ENCODE results near the gene DOC2A. TPM values are rescaled to one million over a fixed set of nuclear protein-coding genes. Genes with fewer than 3 reads are reported as not detected.

DOC2A gene
- total and polyA plus RNA-seq, 9 of the 15 experiments (the other 6 are each of a cell fraction or from before 2014, with no cell fraction given): 0.03 to 0.38 (median 0.28) TPM; not detected in 1

DNA sequence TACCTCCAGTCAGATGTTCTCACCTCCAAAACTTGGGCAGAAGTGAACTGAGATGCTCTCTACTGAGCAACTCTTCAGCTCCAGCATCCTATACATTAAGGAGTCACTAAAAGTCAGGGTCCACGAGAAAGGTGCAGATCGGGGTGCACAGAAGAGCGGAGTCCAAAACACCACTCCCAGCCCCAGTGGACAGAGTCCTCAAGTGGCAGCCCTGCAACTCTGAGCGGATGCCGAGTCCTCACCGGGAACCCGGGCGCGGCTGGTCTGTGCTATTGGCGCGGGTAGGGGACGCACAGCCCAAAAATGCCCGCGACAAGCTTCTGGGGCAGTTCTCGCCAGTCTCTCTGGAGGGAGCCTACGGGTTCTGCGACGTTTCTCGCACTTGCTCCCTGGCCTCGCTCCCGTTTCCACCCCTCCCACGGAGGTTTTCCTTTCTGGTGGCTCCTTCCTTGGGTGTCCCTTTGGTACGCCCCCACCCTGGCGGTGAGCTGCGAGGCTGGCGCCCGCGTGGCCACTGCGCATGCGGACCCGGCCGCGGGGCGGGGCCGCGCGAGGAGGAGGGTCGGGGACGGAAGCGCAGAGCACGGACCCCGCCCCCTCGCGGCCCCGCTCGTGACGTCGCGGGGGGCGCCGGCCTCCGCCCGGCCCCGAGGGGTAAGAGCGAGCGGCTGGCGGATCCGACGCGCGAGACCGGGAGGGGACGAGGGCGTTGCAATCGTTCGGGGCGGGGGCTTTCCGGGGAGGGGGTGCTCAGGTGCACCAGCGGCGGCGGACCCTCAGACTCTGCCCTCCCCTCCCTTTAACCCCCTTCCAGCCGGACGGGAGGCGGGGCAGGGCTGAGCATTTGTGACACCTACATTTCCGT lies 49.1 kb downstream of the DOC2A start, which contains the start of gene TMEM219 (continued):
- TF ChIP-seq, protein P1, sequence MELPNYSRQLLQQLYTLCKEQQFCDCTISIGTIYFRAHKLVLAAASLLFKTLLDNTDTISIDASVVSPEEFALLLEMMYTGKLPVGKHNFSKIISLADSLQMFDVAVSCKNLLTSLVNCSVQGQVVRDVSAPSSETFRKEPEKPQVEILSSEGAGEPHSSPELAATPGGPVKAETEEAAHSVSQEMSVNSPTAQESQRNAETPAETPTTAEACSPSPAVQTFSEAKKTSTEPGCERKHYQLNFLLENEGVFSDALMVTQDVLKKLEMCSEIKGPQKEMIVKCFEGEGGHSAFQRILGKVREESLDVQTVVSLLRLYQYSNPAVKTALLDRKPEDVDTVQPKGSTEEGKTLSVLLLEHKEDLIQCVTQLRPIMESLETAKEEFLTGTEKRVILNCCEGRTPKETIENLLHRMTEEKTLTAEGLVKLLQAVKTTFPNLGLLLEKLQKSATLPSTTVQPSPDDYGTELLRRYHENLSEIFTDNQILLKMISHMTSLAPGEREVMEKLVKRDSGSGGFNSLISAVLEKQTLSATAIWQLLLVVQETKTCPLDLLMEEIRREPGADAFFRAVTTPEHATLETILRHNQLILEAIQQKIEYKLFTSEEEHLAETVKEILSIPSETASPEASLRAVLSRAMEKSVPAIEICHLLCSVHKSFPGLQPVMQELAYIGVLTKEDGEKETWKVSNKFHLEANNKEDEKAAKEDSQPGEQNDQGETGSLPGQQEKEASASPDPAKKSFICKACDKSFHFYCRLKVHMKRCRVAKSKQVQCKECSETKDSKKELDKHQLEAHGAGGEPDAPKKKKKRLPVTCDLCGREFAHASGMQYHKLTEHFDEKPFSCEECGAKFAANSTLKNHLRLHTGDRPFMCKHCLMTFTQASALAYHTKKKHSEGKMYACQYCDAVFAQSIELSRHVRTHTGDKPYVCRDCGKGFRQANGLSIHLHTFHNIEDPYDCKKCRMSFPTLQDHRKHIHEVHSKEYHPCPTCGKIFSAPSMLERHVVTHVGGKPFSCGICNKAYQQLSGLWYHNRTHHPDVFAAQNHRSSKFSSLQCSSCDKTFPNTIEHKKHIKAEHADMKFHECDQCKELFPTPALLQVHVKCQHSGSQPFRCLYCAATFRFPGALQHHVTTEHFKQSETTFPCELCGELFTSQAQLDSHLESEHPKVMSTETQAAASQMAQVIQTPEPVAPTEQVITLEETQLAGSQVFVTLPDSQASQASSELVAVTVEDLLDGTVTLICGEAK (IDR thresholded peaks at IDR 0.05): peak; percentile 33; the same call in 1 of the 2 replicates
- TF ChIP-seq, protein P1 (CRISPR knock-in tag; IDR thresholded peaks at IDR 0.05): no peak
- TF ChIP-seq, protein P2, sequence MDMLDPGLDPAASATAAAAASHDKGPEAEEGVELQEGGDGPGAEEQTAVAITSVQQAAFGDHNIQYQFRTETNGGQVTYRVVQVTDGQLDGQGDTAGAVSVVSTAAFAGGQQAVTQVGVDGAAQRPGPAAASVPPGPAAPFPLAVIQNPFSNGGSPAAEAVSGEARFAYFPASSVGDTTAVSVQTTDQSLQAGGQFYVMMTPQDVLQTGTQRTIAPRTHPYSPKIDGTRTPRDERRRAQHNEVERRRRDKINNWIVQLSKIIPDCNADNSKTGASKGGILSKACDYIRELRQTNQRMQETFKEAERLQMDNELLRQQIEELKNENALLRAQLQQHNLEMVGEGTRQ (CRISPR knock-in tag; IDR thresholded peaks at IDR 0.05): 0 out of 2 replicates have a peak, but pooled peaks have one; percentile 19
- TF ChIP-seq MTA2 (IDR thresholded peaks at IDR 0.05; ENCODE audit: low read depth): no peak
- no peak for TF ChIP-seq LEF1 (IDR thresholded peaks at IDR 0.05)
- peak; percentile 87 for TF ChIP-seq RBFOX2 (IDR thresholded peaks at IDR 0.05; ENCODE audit: low read depth, low read length)
- TF ChIP-seq, protein P3, sequence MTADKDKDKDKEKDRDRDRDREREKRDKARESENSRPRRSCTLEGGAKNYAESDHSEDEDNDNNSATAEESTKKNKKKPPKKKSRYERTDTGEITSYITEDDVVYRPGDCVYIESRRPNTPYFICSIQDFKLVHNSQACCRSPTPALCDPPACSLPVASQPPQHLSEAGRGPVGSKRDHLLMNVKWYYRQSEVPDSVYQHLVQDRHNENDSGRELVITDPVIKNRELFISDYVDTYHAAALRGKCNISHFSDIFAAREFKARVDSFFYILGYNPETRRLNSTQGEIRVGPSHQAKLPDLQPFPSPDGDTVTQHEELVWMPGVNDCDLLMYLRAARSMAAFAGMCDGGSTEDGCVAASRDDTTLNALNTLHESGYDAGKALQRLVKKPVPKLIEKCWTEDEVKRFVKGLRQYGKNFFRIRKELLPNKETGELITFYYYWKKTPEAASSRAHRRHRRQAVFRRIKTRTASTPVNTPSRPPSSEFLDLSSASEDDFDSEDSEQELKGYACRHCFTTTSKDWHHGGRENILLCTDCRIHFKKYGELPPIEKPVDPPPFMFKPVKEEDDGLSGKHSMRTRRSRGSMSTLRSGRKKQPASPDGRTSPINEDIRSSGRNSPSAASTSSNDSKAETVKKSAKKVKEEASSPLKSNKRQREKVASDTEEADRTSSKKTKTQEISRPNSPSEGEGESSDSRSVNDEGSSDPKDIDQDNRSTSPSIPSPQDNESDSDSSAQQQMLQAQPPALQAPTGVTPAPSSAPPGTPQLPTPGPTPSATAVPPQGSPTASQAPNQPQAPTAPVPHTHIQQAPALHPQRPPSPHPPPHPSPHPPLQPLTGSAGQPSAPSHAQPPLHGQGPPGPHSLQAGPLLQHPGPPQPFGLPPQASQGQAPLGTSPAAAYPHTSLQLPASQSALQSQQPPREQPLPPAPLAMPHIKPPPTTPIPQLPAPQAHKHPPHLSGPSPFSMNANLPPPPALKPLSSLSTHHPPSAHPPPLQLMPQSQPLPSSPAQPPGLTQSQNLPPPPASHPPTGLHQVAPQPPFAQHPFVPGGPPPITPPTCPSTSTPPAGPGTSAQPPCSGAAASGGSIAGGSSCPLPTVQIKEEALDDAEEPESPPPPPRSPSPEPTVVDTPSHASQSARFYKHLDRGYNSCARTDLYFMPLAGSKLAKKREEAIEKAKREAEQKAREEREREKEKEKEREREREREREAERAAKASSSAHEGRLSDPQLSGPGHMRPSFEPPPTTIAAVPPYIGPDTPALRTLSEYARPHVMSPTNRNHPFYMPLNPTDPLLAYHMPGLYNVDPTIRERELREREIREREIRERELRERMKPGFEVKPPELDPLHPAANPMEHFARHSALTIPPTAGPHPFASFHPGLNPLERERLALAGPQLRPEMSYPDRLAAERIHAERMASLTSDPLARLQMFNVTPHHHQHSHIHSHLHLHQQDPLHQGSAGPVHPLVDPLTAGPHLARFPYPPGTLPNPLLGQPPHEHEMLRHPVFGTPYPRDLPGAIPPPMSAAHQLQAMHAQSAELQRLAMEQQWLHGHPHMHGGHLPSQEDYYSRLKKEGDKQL (CRISPR knock-in tag; IDR thresholded peaks at IDR 0.05; ENCODE audit: borderline replicate concordance): no peak
- 0 out of 2 replicates have a peak, but pooled peaks have one; percentile 38 for TF ChIP-seq CBFB (CRISPR knock-in tag; IDR thresholded peaks at IDR 0.05)
- peak; percentile 75 for TF ChIP-seq BHLHE40 (IDR thresholded peaks at IDR 0.05; ENCODE audit: low read length)
- no peak for TF ChIP-seq HDAC8 (tag; IDR thresholded peaks at IDR 0.05)
- TF ChIP-seq RBM14 (IDR thresholded peaks at IDR 0.05; ENCODE audit: borderline replicate concordance, insufficient read depth, low read depth, low read length): no peak
